SK-N-SH treated with all-trans-retinoic acid at 6 μM for 48 hours (cell line): ENCODE results near the gene WDR74.
"Not testable (repeated sequence)": the region's sequence is repeated elsewhere in the genome, so short reads cannot be mapped to it uniquely, and the experiment has no call there.

Source experiments
- ATAC-seq: fragments of 200-7000 bp; cut with Tn5 transposase; 3 replicates; pipeline ENCODE4 v1.9.1; 2020; ENCODE audit warnings: mild to moderate bottlenecking, moderate library complexity
- ARNTL ChIP-seq: fragments of 450-650 bp; formaldehyde crosslinking; IDR thresholded peaks from 2 replicates; pipeline ENCODE4 v1.5.0; 2020; ENCODE audit warnings: low read depth, mild to moderate bottlenecking, moderate library complexity, borderline replicate concordance
- BACH2 ChIP-seq: fragments of 250-450 bp; sonication (Bioruptor Pico); IDR thresholded peaks from 2 replicates; pipeline ENCODE4 v1.9.0; 2021; ENCODE audit warnings: mild to moderate bottlenecking, borderline replicate concordance
- CSDC2 ChIP-seq: fragments of 250-450 bp; sonication (Bioruptor Pico); IDR thresholded peaks from 2 replicates; pipeline ENCODE4 v1.5.0; 2020; ENCODE audit warnings: mild to moderate bottlenecking, moderate library complexity
- ESRRG ChIP-seq: fragments of 250-450 bp; sonication (Bioruptor Pico); IDR thresholded peaks from 2 replicates; pipeline ENCODE4 v1.6.1; 2021; ENCODE audit warnings: mild to moderate bottlenecking
- GLIS3 ChIP-seq: fragments of 250-450 bp; sonication (Bioruptor Pico); IDR thresholded peaks from 2 replicates; pipeline ENCODE4 v1.5.0; 2020; ENCODE audit warnings: mild to moderate bottlenecking, moderate library complexity
- ISL1 ChIP-seq: fragments of 250-450 bp; sonication (Bioruptor Pico); IDR thresholded peaks from 2 replicates; pipeline ENCODE4 v2.1.2; 2022; ENCODE audit warnings: mild to moderate bottlenecking, moderate library complexity
- OSR1 ChIP-seq: fragments of 250-450 bp; sonication (Bioruptor Pico); IDR thresholded peaks from 2 replicates; pipeline ENCODE4 v1.8.0; 2022; ENCODE audit warnings: moderate library complexity, mild to moderate bottlenecking, inconsistent platforms
- RARB ChIP-seq: fragments of 250-450 bp; sonication (Bioruptor Pico); IDR thresholded peaks from 2 replicates; pipeline ENCODE4 v1.8.0; 2021; ENCODE audit warnings: mild to moderate bottlenecking, moderate library complexity
- SNAI2 ChIP-seq: fragments of 250-450 bp; sonication (Bioruptor Pico); IDR thresholded peaks from 2 replicates; pipeline ENCODE4 v1.5.0; 2020; ENCODE audit warnings: mild to moderate bottlenecking, moderate library complexity
- TCF4 ChIP-seq: fragments of 250-450 bp; sonication (Bioruptor Pico); IDR thresholded peaks from 2 replicates; pipeline ENCODE4 v1.8.0; 2021; ENCODE audit warnings: mild to moderate bottlenecking, moderate library complexity, borderline replicate concordance
- ZC3H10 ChIP-seq: fragments of 250-450 bp; sonication (Bioruptor Pico); IDR thresholded peaks from 2 replicates; pipeline ENCODE4 v1.5.1; 2021; ENCODE audit warnings: mild to moderate bottlenecking, moderate library complexity
- ZFP30 ChIP-seq: fragments of 450-650 bp; formaldehyde crosslinking; IDR thresholded peaks from 2 replicates; pipeline ENCODE4 v1.5.0; 2022; ENCODE audit warnings: mild to moderate bottlenecking, moderate library complexity
- ZNF70 ChIP-seq: fragments of 450-650 bp; formaldehyde crosslinking; IDR thresholded peaks from 2 replicates; pipeline ENCODE4 v1.5.0; 2020; ENCODE audit warnings: mild to moderate bottlenecking, moderate library complexity
- ZNF8 ChIP-seq: fragments of 450-650 bp; formaldehyde crosslinking; IDR thresholded peaks from 2 replicates; pipeline ENCODE4 v1.5.0; 2020; ENCODE audit warnings: mild to moderate bottlenecking, moderate library complexity
- TF ChIP-seq, protein P1 (sequence below): fragments of 250-450 bp; sonication (Bioruptor Pico); IDR thresholded peaks from 2 replicates; pipeline ENCODE4 v1.8.0; 2020; ENCODE audit warnings: mild to moderate bottlenecking, moderate library complexity, borderline replicate concordance
- TF ChIP-seq, protein P2 (sequence below): fragments of 250-450 bp; sonication (Bioruptor Pico); IDR thresholded peaks from 2 replicates; pipeline ENCODE4 v1.8.0; 2021; ENCODE audit warnings: low read depth, mild to moderate bottlenecking, moderate library complexity, borderline replicate concordance
- TF ChIP-seq, protein P3 (sequence below): fragments of 250-450 bp; sonication (Bioruptor Pico); IDR thresholded peaks from 2 replicates; pipeline ENCODE4 v1.5.0; 2020; ENCODE audit warnings: mild to moderate bottlenecking, moderate library complexity
- TF ChIP-seq, protein P4 (sequence below): fragments of 250-450 bp; sonication (Bioruptor Pico); IDR thresholded peaks from 2 replicates; pipeline ENCODE4 v1.5.1; 2020; ENCODE audit warnings: low read depth, mild to moderate bottlenecking, moderate library complexity

Gene WDR74

DNA sequence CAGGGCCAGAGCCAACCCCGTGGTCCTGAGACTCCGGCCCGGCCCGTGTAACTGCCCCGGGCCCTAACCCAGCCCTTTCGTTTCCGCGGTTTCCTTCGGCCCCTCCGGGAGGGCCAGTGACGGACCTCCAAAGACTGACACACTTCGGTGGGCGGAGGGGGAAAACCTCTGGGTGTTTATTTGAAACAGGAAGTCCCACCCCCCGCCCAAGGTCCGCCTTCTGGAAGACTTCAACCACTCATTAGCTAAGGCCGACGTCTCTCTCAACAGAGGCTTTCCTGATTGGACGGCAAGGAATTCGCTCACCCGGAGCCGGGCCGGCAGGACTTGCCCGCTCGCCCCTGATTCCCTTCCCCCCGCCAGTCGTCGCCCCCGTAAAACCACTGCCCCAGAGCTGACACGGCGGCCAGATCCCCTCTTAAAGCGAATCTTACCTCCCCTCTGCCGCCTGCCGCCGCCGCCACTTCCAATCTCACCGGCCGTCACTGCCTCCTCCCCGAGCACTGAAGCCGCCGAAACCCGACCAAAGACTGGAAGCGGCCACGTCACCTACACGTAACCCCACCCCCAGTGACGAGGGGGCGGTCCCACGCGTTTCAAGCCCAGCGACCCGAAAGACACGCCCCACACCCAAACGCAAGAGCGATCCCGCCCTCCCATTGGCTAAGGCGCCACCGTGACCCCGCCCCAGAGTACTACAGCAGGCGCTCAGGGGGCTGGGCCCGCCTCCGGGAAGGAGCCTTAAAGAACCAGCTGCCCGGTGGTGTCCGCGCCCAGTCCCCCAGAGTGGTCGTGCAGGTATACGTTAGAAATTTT, 7.7 kb downstream of the WDR74 start, which contains the start of gene STX5:
TSS of gene STX5 (minus strand) at position 532 of the 816 bp plus-strand sequence. CDS start 808 bp downstream, outside the sequence.
- ATAC-seq: peak; percentile 93
- no peak for TF ChIP-seq ZFP30 (CRISPR knock-in tag)
- no peak for TF ChIP-seq GLIS3 (CRISPR knock-in tag)
- TF ChIP-seq, protein P1, sequence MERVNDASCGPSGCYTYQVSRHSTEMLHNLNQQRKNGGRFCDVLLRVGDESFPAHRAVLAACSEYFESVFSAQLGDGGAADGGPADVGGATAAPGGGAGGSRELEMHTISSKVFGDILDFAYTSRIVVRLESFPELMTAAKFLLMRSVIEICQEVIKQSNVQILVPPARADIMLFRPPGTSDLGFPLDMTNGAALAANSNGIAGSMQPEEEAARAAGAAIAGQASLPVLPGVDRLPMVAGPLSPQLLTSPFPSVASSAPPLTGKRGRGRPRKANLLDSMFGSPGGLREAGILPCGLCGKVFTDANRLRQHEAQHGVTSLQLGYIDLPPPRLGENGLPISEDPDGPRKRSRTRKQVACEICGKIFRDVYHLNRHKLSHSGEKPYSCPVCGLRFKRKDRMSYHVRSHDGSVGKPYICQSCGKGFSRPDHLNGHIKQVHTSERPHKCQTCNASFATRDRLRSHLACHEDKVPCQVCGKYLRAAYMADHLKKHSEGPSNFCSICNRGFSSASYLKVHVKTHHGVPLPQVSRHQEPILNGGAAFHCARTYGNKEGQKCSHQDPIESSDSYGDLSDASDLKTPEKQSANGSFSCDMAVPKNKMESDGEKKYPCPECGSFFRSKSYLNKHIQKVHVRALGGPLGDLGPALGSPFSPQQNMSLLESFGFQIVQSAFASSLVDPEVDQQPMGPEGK: 0 out of 2 replicates have a peak, but pooled peaks have one; percentile 30
- TF ChIP-seq, all 23 proteins: peak for 1

DNA sequence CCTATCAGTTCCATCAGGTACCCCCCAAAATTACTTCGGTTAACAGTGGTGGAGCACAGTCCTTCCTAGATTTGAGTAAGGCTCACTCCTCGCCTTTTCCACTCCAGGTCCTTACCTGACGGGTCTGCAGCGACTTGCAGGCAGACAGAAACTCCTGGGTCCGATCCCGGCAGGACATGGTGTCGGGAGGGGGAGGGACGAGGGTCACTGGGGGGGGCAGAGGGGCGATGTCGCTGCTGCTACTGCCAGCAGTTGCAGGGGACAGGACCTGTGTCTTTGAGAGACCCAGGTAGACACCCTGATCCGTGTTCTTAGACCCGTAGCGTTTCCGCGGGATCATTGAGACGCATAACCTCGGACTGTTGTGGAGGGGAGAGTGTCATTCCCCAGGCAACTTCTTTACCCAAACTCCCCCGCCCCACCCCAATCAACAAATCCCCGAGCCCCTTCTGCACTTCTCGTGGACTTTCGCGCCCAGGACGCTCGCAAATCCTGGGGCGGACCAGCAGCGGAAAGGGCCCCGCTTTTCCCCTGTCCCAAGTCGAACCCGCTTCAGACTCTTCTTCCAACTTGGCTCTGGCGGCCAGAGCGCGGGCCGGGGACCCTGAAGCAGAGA, 8.4 kb downstream of the WDR74 start:
- TF ChIP-seq ZNF70 (CRISPR knock-in tag) (no peak), ARNTL (no peak), ESRRG (CRISPR knock-in tag) (no peak), ZFP30 (CRISPR knock-in tag) (no peak)
- TF ChIP-seq, protein P2, sequence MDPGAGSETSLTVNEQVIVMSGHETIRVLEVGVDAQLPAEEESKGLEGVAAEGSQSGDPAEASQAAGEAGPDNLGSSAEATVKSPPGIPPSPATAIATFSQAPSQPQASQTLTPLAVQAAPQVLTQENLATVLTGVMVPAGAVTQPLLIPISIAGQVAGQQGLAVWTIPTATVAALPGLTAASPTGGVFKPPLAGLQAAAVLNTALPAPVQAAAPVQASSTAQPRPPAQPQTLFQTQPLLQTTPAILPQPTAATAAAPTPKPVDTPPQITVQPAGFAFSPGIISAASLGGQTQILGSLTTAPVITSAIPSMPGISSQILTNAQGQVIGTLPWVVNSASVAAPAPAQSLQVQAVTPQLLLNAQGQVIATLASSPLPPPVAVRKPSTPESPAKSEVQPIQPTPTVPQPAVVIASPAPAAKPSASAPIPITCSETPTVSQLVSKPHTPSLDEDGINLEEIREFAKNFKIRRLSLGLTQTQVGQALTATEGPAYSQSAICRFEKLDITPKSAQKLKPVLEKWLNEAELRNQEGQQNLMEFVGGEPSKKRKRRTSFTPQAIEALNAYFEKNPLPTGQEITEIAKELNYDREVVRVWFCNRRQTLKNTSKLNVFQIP (CRISPR knock-in tag): peak; percentile 26; the same call in 1 of the 2 replicates
- peak; percentile 19; the same call in 2 of the 3 replicates for ATAC-seq

DNA sequence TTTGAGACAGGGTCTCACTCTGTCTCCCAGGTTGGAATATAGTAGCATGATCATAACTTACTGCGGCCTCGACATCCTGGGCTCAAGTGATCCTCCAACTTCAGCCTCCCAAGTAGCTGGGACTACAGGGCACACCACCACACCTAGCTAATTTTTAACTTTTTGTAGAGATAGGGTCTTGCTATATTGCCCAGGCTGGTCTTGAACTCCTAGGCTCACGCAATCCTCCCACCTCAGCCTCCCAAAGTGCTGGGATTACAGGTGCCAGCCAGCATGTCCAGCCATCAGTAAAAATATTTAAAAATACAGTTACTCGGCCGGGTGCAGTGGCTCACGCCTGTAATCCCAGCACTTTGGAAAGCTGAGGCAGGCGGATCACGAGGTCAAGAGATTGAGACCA, 11.3 kb downstream of the WDR74 start:
- not testable (repeated sequence) for ATAC-seq

DNA sequence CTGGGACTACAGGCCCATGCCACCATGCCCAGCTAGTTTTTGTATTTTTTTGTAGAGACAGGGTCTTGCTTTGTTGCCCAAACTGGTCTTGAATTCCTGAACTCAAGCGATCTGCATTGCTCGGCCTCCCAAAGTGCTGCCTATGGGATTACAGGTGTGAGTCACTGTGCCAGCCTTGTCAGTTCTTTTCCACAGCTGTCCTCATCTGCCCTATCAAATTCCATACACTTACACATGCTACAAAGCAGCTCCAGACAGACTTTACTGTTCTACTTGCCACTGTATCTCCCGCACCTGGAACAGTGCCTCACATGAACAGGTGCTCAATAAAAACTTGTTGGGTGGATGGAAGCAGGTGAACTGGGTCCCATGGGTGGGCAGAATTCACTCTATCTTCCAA, 15.7 kb downstream of the WDR74 start:
- TF ChIP-seq, protein P3, sequence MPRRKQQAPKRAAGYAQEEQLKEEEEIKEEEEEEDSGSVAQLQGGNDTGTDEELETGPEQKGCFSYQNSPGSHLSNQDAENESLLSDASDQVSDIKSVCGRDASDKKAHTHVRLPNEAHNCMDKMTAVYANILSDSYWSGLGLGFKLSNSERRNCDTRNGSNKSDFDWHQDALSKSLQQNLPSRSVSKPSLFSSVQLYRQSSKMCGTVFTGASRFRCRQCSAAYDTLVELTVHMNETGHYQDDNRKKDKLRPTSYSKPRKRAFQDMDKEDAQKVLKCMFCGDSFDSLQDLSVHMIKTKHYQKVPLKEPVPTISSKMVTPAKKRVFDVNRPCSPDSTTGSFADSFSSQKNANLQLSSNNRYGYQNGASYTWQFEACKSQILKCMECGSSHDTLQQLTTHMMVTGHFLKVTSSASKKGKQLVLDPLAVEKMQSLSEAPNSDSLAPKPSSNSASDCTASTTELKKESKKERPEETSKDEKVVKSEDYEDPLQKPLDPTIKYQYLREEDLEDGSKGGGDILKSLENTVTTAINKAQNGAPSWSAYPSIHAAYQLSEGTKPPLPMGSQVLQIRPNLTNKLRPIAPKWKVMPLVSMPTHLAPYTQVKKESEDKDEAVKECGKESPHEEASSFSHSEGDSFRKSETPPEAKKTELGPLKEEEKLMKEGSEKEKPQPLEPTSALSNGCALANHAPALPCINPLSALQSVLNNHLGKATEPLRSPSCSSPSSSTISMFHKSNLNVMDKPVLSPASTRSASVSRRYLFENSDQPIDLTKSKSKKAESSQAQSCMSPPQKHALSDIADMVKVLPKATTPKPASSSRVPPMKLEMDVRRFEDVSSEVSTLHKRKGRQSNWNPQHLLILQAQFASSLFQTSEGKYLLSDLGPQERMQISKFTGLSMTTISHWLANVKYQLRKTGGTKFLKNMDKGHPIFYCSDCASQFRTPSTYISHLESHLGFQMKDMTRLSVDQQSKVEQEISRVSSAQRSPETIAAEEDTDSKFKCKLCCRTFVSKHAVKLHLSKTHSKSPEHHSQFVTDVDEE: no peak
- TF ChIP-seq, protein P4, sequence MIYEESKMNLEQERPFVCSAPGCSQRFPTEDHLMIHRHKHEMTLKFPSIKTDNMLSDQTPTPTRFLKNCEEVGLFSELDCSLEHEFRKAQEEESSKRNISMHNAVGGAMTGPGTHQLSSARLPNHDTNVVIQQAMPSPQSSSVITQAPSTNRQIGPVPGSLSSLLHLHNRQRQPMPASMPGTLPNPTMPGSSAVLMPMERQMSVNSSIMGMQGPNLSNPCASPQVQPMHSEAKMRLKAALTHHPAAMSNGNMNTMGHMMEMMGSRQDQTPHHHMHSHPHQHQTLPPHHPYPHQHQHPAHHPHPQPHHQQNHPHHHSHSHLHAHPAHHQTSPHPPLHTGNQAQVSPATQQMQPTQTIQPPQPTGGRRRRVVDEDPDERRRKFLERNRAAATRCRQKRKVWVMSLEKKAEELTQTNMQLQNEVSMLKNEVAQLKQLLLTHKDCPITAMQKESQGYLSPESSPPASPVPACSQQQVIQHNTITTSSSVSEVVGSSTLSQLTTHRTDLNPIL (CRISPR knock-in tag): no peak
- TF ChIP-seq OSR1 (CRISPR knock-in tag): no peak
- TF ChIP-seq TCF4 (CRISPR knock-in tag): no peak
- no peak for TF ChIP-seq ZFP30 (CRISPR knock-in tag)
- TF ChIP-seq CSDC2 (CRISPR knock-in tag): no peak
- no peak for TF ChIP-seq ZC3H10
- no peak for TF ChIP-seq GLIS3 (CRISPR knock-in tag)
- TF ChIP-seq BACH2 (CRISPR knock-in tag): no peak
- no peak for TF ChIP-seq ZNF8 (CRISPR knock-in tag)
- no peak for TF ChIP-seq SNAI2
- TF ChIP-seq, protein P1: no peak
- no peak for TF ChIP-seq RARB (CRISPR knock-in tag)
- no peak for TF ChIP-seq ISL1 (CRISPR knock-in tag)
- no peak for TF ChIP-seq ZNF70 (CRISPR knock-in tag)

More for the DNA sequence above, 15.7 kb downstream of the WDR74 start:
- no peak for ATAC-seq
